Skeletal muscle tissue (tissue), 4 donors: Measurements from ENCODE around the gene PPFIBP1. TPM values are rescaled to one million over a fixed set of nuclear protein-coding genes. Genes with fewer than 3 reads are reported as not detected.

Experiments
- H3K27ac ChIP-seq: one replicate; pipeline ENCODE4 v1.7.0; 2013; ENCODE audit warnings: mild to moderate bottlenecking, low read depth, low read length, inconsistent platforms
- H3K27me3 ChIP-seq, 3 donors: one replicate each; pipeline ENCODE4 v1.7.0; 2013; ENCODE audit warnings: low read length in 3 of 3; ENCODE audit not compliant: control insufficient read depth in 3 of 3, insufficient read depth in 3 of 3
- H3K36me3 ChIP-seq, 3 donors: one replicate each; pipeline ENCODE4 v1.7.0; 2013; ENCODE audit warnings: low read length in 3 of 3; ENCODE audit not compliant: control insufficient read depth in 3 of 3, insufficient read depth in 3 of 3
- H3K4me1 ChIP-seq, 3 donors: one replicate each; pipeline ENCODE4 v1.7.0; 2013; ENCODE audit warnings: low read length in 3 of 3, mild to moderate bottlenecking in 3 of 3; ENCODE audit not compliant: control insufficient read depth in 3 of 3, insufficient read depth in 3 of 3
- H3K4me3 ChIP-seq, 3 donors: one replicate each; pipeline ENCODE4 v1.7.0; 2013; ENCODE audit warnings: low read length in 3 of 3
- H3K9ac ChIP-seq, 3 donors: one replicate each; pipeline ENCODE4 v1.7.0; 2013; ENCODE audit warnings: low read length in 3 of 3, mild to moderate bottlenecking in 3 of 3, moderate library complexity in 2 of 3, low read depth in 1 of 3
- H3K9me3 ChIP-seq, 3 donors: one replicate each; pipeline ENCODE4 v1.7.0; 2013; ENCODE audit warnings: low read length in 3 of 3; ENCODE audit not compliant: control insufficient read depth in 3 of 3
- total RNA-seq: library from RNA; depleted of rRNA; stranded (reverse); fragments of >200 nt; gene quantifications from one replicate; pipeline ENCODE4 v1.2.3, GENCODE V29; 2014
- donor health status: Osteomylitis.

PPFIBP1 gene
- total RNA-seq, 1 donor from 2014 or later = 49.1 TPM

DNA sequence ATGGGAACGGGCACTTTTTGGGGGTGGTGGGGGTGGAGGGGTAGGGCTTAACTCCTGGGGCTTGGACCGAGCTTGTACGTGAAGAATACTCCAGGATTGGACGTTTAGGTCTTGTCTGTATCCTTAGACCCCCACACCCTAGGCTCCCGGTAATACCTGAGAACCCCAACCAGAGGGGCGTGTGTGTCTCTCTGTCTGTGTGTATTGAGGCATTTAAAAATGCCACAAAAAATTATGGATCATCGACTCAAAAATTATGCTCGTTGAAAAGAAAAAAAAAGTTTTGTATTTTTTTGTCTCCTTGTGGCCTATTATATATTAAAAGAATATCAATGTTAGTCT is 459 bp downstream of the PPFIBP1 start:
- Histone ChIP-seq H3K9me3 (no peaks in the 10 kb centered on the region), H3K4me1 (peaks cover 7 to 10% (median 9%) of the 10 kb centered on the region in 3 donors), H3K9ac (peak overlapping the region; percentile 81 to 92 (median 89)), H3K4me3 (peak overlapping the region; percentile 87 to 98 (median 88)), H3K27ac (peak overlapping the region; percentile 91), H3K36me3 (no peaks in the 10 kb centered on the region), H3K27me3 (no peaks in the 10 kb centered on the region)

DNA sequence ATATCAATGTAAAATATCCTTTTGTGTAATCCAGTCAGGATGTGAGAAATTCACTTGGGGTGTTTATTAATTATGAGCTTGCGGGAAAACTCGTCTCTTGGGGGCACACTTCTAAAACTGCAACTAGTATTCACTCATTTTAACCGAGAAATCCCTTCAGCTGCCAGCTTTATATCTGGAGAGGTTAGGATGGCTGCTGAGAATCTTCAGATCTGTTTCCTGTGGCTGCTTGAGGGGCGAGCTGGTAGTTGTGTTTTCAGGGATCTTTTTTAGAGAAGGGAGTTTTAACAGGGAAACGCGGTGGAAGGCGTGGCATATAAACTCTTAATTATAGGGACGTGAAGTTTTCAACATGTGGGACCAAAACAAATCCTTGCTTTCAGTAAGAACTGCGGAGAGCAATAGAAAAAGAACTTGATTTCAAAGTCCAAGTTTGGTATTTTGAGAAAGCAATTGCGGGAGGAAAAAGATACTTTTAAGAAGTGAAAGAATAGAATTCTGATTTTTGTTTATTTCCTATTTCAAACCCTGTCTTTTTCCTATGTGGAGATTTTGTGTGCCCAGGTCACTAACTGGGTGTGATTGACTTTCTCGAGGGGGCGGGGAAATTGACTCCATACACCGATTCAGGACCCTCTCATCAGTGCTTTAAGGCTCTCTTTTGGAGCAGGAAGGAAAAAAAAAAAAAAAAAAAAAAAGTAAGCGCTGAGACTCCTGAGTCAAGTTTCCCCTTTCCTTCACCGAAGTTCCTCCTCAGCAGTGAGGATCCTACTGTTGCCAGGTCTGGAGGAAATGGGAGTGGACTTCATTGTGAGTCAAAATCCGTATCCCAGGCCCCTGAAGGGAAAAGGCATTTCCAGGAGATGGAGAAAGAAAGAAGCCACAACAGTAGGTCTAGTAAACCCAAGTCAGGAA is 1.1 kb downstream of the PPFIBP1 start:
- Histone ChIP-seq H3K4me1 (peaks cover 7 to 10% (median 9%) of the 10 kb centered on the region in 3 donors), H3K27ac (peak overlapping the region; percentile 91), H3K9me3 (no peaks in the 10 kb centered on the region), H3K36me3 (no peaks in the 10 kb centered on the region), H3K4me3 (peak overlapping the region; percentile 87 to 98 (median 88)), H3K9ac (peak overlapping the region; percentile 81 to 92 (median 89)), H3K27me3 (no peaks in the 10 kb centered on the region)

DNA sequence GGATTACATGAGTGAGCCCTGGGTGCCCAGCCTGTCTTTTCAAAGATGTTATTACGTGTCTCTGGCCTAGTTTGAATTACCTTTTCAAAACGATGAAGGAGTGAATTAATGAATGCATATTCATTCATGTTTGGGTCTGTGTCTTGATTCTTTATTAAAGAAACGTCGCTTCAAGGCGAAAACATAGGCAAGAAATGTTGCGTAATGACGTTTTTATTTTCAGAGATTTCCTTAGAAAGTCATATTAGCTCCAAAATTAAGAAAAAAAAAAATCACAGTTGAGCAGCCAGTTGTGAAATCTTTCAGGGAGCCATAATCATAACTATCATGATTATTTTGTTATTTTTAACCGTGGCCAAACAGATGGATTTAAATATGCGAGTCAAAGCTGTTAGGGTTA is 3.5 kb downstream of the PPFIBP1 start:
- no peaks in the 10 kb centered on the region for H3K36me3 ChIP-seq
- no peaks in the 10 kb centered on the region for H3K9me3 ChIP-seq
- H3K4me3 ChIP-seq = no peak overlapping the region
- H3K4me1 ChIP-seq = peaks cover 8 to 13% (median 9%) of the 10 kb centered on the region in 3 donors
- H3K9ac ChIP-seq = peak overlapping the region in 1 of 3 donors; percentile 2
- no peak overlapping the region for H3K27ac ChIP-seq
- H3K27me3 ChIP-seq = no peaks in the 10 kb centered on the region

GRCh38 chr12:27528788-27529187 is 4.8 kb downstream of the PPFIBP1 start:
- Histone ChIP-seq H3K9ac (no peak overlapping the region), H3K4me1 (peaks cover 2 to 7% (median 6%) of the 10 kb centered on the region in 3 donors), H3K27ac (no peak overlapping the region), H3K4me3 (no peak overlapping the region), H3K36me3 (no peaks in the 10 kb centered on the region), H3K27me3 (no peaks in the 10 kb centered on the region), H3K9me3 (no peaks in the 10 kb centered on the region)

DNA sequence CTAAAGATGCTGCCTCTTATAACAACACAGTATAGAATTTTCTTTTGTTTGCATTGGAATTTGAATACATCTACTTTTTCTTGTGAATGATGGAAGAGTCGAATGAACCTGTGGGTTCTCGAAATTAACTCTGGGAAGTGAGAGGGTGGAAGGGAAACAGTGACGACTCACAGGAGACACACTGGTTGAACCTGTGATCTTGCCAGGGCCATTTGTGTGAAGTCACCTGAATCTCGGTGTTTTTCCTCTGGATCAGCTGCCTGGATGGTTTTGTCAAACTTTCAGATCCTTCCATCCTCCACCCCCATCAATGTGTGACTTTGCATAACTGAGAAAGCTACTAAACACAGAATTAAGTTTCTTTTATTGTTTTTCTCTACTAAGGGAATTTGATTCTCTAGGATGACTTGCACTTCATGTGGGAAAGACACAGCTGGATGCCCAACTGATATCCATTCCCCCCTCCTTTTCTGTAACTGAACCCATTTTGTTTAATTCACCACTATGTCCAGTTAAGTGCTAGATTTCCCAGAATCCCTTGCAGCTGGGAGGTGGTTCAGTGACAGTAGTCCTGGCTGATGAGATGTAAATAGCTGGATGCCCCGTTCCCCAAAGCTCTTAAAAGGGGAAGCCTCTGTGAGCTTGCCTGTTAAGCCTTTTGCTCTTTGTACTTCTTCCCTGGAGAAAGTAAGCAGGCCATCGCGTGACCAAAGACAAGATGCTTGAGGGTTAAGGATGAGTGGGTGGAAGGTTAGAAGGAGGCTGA is 6.3 kb downstream of the PPFIBP1 start:
- Histone ChIP-seq H3K27me3 (no peaks in the 10 kb centered on the region), H3K9ac (no peak overlapping the region), H3K27ac (no peak overlapping the region), H3K9me3 (no peaks in the 10 kb centered on the region), H3K4me3 (no peak overlapping the region), H3K36me3 (no peaks in the 10 kb centered on the region), H3K4me1 (peaks cover 7 to 13% (median 12%) of the 10 kb centered on the region in 3 donors)

DNA sequence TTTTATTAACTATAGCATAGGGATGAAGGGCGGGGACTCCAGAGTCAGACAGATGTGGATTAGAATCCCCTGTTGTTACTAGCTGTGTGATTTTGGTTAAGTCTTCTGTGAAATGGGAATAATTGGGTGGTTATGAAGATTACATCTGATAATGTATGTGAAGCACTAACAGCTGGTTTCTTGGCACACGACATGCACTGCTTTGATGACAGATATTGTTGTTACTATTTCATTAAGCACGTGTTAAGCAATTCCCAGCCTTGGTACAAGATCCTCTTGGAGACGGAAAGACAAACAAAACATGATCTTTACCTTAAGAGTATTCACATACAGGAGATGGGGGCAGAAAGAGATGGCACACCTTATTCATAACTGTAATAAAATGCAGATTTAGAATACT is 7.9 kb downstream of the PPFIBP1 start:
- no peak overlapping the region for H3K9ac ChIP-seq
- no peak overlapping the region for H3K4me3 ChIP-seq
- H3K36me3 ChIP-seq = no peaks in the 10 kb centered on the region
- H3K27ac ChIP-seq = no peak overlapping the region
- H3K27me3 ChIP-seq = no peaks in the 10 kb centered on the region
- H3K4me1 ChIP-seq = peaks cover 4 to 13% (median 5%) of the 10 kb centered on the region in 3 donors
- H3K9me3 ChIP-seq = no peaks in the 10 kb centered on the region

GRCh38 chr12:27534060-27534764 is 10.2 kb downstream of the PPFIBP1 start:
- no peaks in the 10 kb centered on the region for H3K9me3 ChIP-seq
- no peak overlapping the region for H3K9ac ChIP-seq
- H3K4me3 ChIP-seq = no peak overlapping the region
- no peaks in the 10 kb centered on the region for H3K36me3 ChIP-seq
- H3K27me3 ChIP-seq = no peaks in the 10 kb centered on the region
- H3K4me1 ChIP-seq = peaks cover 18 to 33% (median 24%) of the 10 kb centered on the region in 3 donors
- no peak overlapping the region for H3K27ac ChIP-seq

GRCh38 chr12:27534765-27535161 is 10.8 kb downstream of the PPFIBP1 start:
- H3K27ac ChIP-seq = no peak overlapping the region
- H3K4me1 ChIP-seq = peaks cover 21 to 34% (median 27%) of the 10 kb centered on the region in 3 donors
- no peaks in the 10 kb centered on the region for H3K36me3 ChIP-seq

GRCh38 chr12:27535318-27535717 is 11.3 kb downstream of the PPFIBP1 start:
- Histone ChIP-seq H3K9ac (no peak overlapping the region), H3K4me3 (no peak overlapping the region), H3K9me3 (no peaks in the 10 kb centered on the region), H3K4me1 (peaks cover 21 to 32% (median 27%) of the 10 kb centered on the region in 3 donors), H3K27me3 (no peaks in the 10 kb centered on the region), H3K36me3 (no peaks in the 10 kb centered on the region), H3K27ac (no peak overlapping the region)

More at GRCh38 chr12:27534765-27535161, 10.8 kb downstream of the PPFIBP1 start:
- no peaks in the 10 kb centered on the region for H3K27me3 ChIP-seq
- H3K9me3 ChIP-seq = no peaks in the 10 kb centered on the region
- H3K4me3 ChIP-seq = no peak overlapping the region
- no peak overlapping the region for H3K9ac ChIP-seq
